ENCODE data around the gene ZNF678.

The ZNF678 gene

GRCh38 chr1:227544067-227545050, 19.0 kb upstream of the ZNF678 start:
- Histone ChIP-seq H3K4me1 (peaks cover 0 to 16% (median 9%) of the 10 kb centered on the region in 4 donors), H3K9me3 (no peaks in the 10 kb centered on the region), H3K27ac (no peak overlapping the region), H3K4me3 (no peak overlapping the region), H3K27me3 (no peaks in the 10 kb centered on the region), H3K36me3 (no peaks in the 10 kb centered on the region)
- DNase-seq, result no peak
- TF ChIP-seq CTCF (IDR thresholded peaks at IDR 0.05), result no peak
- intact Hi-C loops (cut with DNase I; ENCODE audit: low total_unique reads), result no loop called here

DNA sequence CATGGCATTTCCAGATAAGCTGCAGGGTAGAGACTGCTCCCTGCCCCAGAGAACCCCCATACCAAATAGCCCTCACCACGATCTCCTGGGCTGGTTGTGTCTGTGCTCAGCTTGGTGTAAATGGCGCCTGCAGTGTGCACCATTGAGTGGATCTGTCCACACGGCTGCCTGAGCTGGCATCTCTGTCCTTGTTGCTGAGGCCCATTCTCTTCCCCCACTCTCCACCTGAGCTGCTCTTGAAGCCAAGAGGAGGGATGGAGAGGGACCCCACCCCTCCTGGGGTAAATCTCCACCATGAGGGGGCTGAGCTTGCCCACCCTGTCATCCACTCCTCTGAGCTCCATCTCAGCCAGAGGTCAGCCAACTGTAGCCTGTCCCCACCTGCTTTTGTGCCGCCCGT, 18.0 kb upstream of the ZNF678 start:
- Histone ChIP-seq H3K4me1 (peaks cover 0 to 16% (median 9%) of the 10 kb centered on the region in 4 donors), H3K36me3 (no peaks in the 10 kb centered on the region), H3K27ac (no peak overlapping the region), H3K4me3 (no peak overlapping the region), H3K27me3 (no peaks in the 10 kb centered on the region), H3K9me3 (no peaks in the 10 kb centered on the region)
- DNase-seq, result no peak
- intact Hi-C loops (cut with DNase I; ENCODE audit: low total_unique reads), result no loop called here
- TF ChIP-seq CTCF (IDR thresholded peaks at IDR 0.05), result no peak

DNA sequence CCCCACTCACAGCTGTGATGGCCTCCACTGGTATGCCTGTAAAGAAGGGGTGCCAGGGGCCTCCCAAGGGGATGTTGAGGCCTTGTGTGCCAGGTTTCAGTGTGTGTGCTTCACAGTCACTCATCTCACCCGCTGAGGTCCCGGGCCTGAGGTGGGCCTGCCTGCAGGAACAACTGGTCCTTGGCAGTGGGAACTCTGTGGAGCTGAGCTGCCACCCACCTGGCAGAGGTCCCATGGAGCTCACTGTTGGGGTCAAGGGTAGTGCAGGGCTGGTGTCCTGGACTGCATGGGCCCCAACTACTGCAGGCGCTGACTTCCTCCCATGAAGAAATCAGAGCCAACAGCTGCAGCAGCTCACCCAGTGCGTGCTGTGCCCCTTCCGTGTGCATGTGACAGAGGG, 17.3 kb upstream of the ZNF678 start:
- DNase-seq, result no peak
- Histone ChIP-seq H3K4me3 (no peak overlapping the region), H3K4me1 (peaks cover 0 to 16% (median 9%) of the 10 kb centered on the region in 4 donors), H3K27ac (no peak overlapping the region), H3K27me3 (no peaks in the 10 kb centered on the region), H3K9me3 (no peaks in the 10 kb centered on the region), H3K36me3 (no peaks in the 10 kb centered on the region)
- intact Hi-C loops (cut with DNase I; ENCODE audit: low total_unique reads), result no loop called here
- no peak for TF ChIP-seq CTCF (IDR thresholded peaks at IDR 0.05)

DNA sequence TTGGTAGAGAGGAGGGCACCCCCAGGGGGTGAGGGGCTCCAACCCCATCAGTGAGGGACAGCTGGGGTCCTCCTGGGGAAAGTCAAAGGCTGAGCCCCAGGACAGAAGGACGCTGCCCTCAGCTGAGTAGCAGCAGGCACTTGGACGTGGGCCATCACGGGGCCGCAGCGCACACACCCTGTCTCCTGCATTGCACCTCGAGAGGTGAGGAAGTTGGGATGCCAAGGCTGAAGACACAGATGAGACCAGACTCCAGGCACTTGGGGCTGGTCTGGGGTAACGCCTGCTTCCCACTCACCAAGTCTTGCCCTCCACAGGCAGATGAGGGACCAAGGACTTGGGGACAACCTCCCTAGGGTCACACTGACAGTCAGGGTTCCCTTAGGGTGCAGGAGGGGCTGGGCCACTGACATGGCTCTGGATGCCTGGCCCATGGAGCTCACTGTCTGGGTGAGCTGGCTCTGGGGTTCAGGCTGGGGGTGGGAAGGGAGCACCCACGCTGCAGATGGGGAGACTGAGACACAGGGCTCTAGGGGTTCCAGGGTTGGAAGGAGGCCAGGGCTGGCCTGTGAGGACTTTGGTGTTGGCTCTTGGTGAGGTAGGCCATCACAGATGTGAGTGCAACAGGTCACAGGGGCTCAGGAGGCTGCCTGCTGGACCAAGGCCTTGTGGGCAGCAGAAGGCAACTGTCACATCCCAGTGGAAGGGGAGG, 16.6 kb upstream of the ZNF678 start:
- Histone ChIP-seq H3K4me1 (peaks cover 0 to 11% (median 7%) of the 10 kb centered on the region in 4 donors), H3K27me3 (no peaks in the 10 kb centered on the region), H3K4me3 (no peak overlapping the region), H3K27ac (no peak overlapping the region), H3K9me3 (peaks cover 0 to 6% (median 5%) of the 10 kb centered on the region in 3 donors), H3K36me3 (peaks cover 0 to 3% (median 0%) of the 10 kb centered on the region in 3 donors)
- intact Hi-C loops (cut with DNase I; ENCODE audit: low total_unique reads), result no loop called here
- DNase-seq, result no peak
- no peak for TF ChIP-seq CTCF (IDR thresholded peaks at IDR 0.05)

DNA sequence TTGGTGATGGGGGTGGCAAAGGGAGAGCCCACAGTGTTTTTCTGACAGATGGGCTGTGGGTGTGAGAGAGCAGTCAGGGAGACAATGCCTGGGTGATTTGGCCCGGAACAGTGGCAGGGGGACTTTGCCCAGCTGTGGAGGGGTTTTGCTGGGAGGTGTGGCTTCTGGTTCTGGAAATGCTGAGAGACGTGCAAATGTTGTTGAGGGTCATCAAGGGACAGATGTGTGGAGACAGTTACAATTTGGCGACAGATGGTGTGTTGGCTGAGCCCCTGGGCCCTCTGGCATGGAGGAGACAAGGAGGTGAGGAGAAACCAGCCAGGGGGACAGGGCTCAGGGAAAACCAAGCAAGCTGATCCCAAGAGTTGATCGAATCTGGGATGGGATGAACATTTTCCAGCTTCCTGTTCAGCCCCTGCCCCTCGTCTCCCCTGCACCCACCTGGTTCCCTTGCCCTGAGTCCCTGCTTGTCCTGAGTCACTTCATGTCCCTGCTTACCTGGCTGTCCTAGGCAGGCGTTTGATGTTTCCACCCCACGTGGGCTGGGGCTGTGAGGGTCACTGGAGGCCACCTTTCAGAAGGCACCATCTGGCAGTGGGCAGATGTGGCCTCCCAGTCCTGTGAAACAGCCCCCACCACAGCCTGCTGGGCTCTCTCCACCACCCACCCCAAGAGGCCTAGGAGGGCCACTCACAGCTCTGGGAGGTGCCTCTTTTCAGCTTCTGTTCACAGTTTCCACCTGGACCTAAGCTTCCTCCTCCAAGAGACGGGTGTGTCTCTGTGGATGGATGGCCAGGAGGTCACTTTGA, 15.8 kb upstream of the ZNF678 start:
- intact Hi-C loops (cut with DNase I; ENCODE audit: low total_unique reads), result no loop called here
- Histone ChIP-seq H3K27ac (no peak overlapping the region), H3K4me3 (no peak overlapping the region), H3K4me1 (peaks cover 0 to 8% (median 3%) of the 10 kb centered on the region in 4 donors), H3K36me3 (peaks cover 0 to 7% (median 0%) of the 10 kb centered on the region in 3 donors), H3K9me3 (peaks cover 0 to 14% (median 5%) of the 10 kb centered on the region in 3 donors), H3K27me3 (no peaks in the 10 kb centered on the region)
- no peak for DNase-seq
- TF ChIP-seq CTCF (IDR thresholded peaks at IDR 0.05), result no peak

All from tibial artery (tissue), 4 donors.